IMR-90 (cell line): ENCODE results near the gene CACNA2D4. TPM values are rescaled to one million over a fixed set of nuclear protein-coding genes. Genes with fewer than 3 reads are reported as not detected.

Experiments
- ATAC-seq: fragments of 200-7000 bp; cut with Tn5 transposase; 2 replicates; pipeline ENCODE4 v1.9.1; 2020; ENCODE audit warnings: low read depth, mild to moderate bottlenecking, moderate library complexity
- BruUV-seq: library from RNA; stranded (reverse); fragments of 400-500 nt; replicated peaks from 2 replicates; lab custom pipeline; 2021; lab: Mats Ljungman, UMichigan
- CTCF ChIA-PET: fragments of 300-600 bp; formaldehyde crosslinking; extraction: SDS; loops from one replicate; lab custom pipeline; 2021; ENCODE audit warnings: antibody characterized with exemption; lab: Yijun Ruan, JAX
- POLR2A ChIA-PET: fragments of 300-600 bp; sonication (Branson Sonifier 250); formaldehyde crosslinking; loops from one replicate; lab custom pipeline; 2022; ENCODE audit warnings: antibody characterized with exemption; ENCODE audit not compliant: unreplicated experiment; lab: Charles Lee
- DNase-seq: peaks from one replicate; pipeline ENCODE4 v3.0.0; 2013
- H2AFZ ChIP-seq: replicated peaks from 2 replicates; pipeline ENCODE3; 2013; ENCODE audit warnings: low read length, mild to moderate bottlenecking; ENCODE audit not compliant: poor library complexity
- H2AK5ac ChIP-seq: 2 replicates; pipeline ENCODE4 v1.6.1; 2013; ENCODE audit warnings: low read depth, low read length, inconsistent platforms
- H2AK9ac ChIP-seq: replicated peaks from 2 replicates; pipeline ENCODE3; 2013; ENCODE audit warnings: mild to moderate bottlenecking, low read depth, low read length, moderate library complexity; ENCODE audit not compliant: poor library complexity
- H2BK120ac ChIP-seq: 2 replicates; pipeline ENCODE4 v1.6.1; 2013; ENCODE audit warnings: low read depth, low read length, inconsistent platforms
- H2BK15ac ChIP-seq: 3 replicates; pipeline ENCODE4 v1.6.1; 2013; ENCODE audit warnings: low read depth, low read length, inconsistent platforms
- H2BK20ac ChIP-seq: 2 replicates; pipeline ENCODE4 v1.6.1; 2013; ENCODE audit warnings: low read depth, mild to moderate bottlenecking, inconsistent platforms, low read length, moderate library complexity
- H2BK5ac ChIP-seq: 2 replicates; pipeline ENCODE4 v1.6.1; 2013; ENCODE audit warnings: mild to moderate bottlenecking, low read depth, low read length, inconsistent platforms; ENCODE audit not compliant: poor library complexity, severe bottlenecking
- H3K14ac ChIP-seq: replicated peaks from 2 replicates; pipeline ENCODE4 v1.6.1; 2013; ENCODE audit warnings: low read depth, low read length, inconsistent platforms
- H3K18ac ChIP-seq: 2 replicates; pipeline ENCODE4 v1.6.1; 2013; ENCODE audit warnings: low read depth, low read length, control low read depth
- H3K23ac ChIP-seq: 2 replicates; pipeline ENCODE4 v1.6.1; 2013; ENCODE audit warnings: low read depth, low read length, inconsistent platforms
- H3K27ac ChIP-seq: 2 replicates; pipeline ENCODE4 v1.5.1; 2013; ENCODE audit warnings: mild to moderate bottlenecking, control low read depth, low read length; ENCODE audit not compliant: insufficient read depth
- H3K27me3 ChIP-seq: 2 replicates; pipeline ENCODE4 v1.6.1; 2013; ENCODE audit warnings: low read length; ENCODE audit not compliant: control insufficient read depth, insufficient read depth
- H3K36me3 ChIP-seq: 2 replicates; pipeline ENCODE4 v1.6.1; 2013; ENCODE audit warnings: low read length, mixed read lengths; ENCODE audit not compliant: control insufficient read depth, insufficient read depth
- H3K4ac ChIP-seq: 2 replicates; pipeline ENCODE4 v1.6.1; 2013; ENCODE audit warnings: low read depth, low read length, inconsistent platforms
- H3K4me1 ChIP-seq: 2 replicates; pipeline ENCODE4 v1.6.1; 2013; ENCODE audit warnings: low read length, mixed read lengths; ENCODE audit not compliant: control insufficient read depth, insufficient read depth
- H3K4me2 ChIP-seq: 2 replicates; pipeline ENCODE4 v1.6.1; 2013; ENCODE audit warnings: low read depth, mild to moderate bottlenecking, control low read depth, low read length, moderate library complexity
- H3K4me3 ChIP-seq: 2 replicates; pipeline ENCODE4 v1.5.1; 2013; ENCODE audit warnings: low read depth, mild to moderate bottlenecking, control low read depth, low read length, moderate library complexity; ENCODE audit not compliant: insufficient read depth
- H3K56ac ChIP-seq: 2 replicates; pipeline ENCODE4 v1.6.1; 2013; ENCODE audit warnings: low read length, inconsistent platforms; ENCODE audit not compliant: insufficient read depth; ENCODE audit errors: extremely low read depth
- H3K79me1 ChIP-seq, 2 experiments: 2 replicates each; pipeline ENCODE4 v1.6.1; 2013; ENCODE audit warnings: low read length in 2 of 2, inconsistent platforms in 1 of 2, low read depth in 1 of 2
- H3K9ac ChIP-seq: 2 replicates; pipeline ENCODE4 v1.6.1; 2013; ENCODE audit warnings: low read depth, low read length, control low read depth
- H3K9me1 ChIP-seq: 2 replicates; pipeline ENCODE4 v1.6.1; 2013; ENCODE audit warnings: low read length, inconsistent platforms; ENCODE audit not compliant: insufficient read depth
- H3K9me3 ChIP-seq: 2 replicates; pipeline ENCODE4 v1.6.1; 2013; ENCODE audit warnings: low read length; ENCODE audit not compliant: control insufficient read depth, insufficient read depth
- H4K20me1 ChIP-seq: 2 replicates; pipeline ENCODE4 v1.6.1; 2013; ENCODE audit warnings: low read length, inconsistent platforms; ENCODE audit not compliant: insufficient read depth
- H4K5ac ChIP-seq: 2 replicates; pipeline ENCODE4 v1.6.1; 2013; ENCODE audit warnings: mild to moderate bottlenecking, low read depth, low read length, control low read depth
- H4K8ac ChIP-seq, 2 experiments: 2 replicates each; pipeline ENCODE4 v1.6.1; 2013; ENCODE audit warnings: low read depth in 2 of 2, low read length in 2 of 2, control low read depth in 1 of 2, inconsistent platforms in 1 of 2
- H4K91ac ChIP-seq: 2 replicates; pipeline ENCODE4 v1.6.1; 2013; ENCODE audit warnings: low read depth, low read length, inconsistent platforms; ENCODE audit not compliant: insufficient read depth
- BHLHE40 ChIP-seq: fragments of 150-350 bp; IDR thresholded peaks from 2 replicates; pipeline ENCODE4 v1.6.1; 2016; ENCODE audit warnings: mild to moderate bottlenecking, low read depth, low read length
- CEBPB ChIP-seq: IDR thresholded peaks from 2 replicates; pipeline ENCODE4 v1.6.1; 2012; ENCODE audit warnings: low read depth, low read length, improper control_type of control experiment
- MAZ ChIP-seq: IDR thresholded peaks from 2 replicates; pipeline ENCODE4 v1.6.1; 2012; ENCODE audit warnings: low read depth, mild to moderate bottlenecking, low read length, improper control_type of control experiment, moderate library complexity, borderline replicate concordance
- MXI1 ChIP-seq: IDR thresholded peaks from 2 replicates; pipeline ENCODE4 v1.6.1; 2012; ENCODE audit warnings: low read depth, mild to moderate bottlenecking, low read length, moderate library complexity, borderline replicate concordance
- RAD21 ChIP-seq: IDR thresholded peaks from 2 replicates; pipeline ENCODE4 v1.6.1; 2012; ENCODE audit warnings: low read length, improper control_type of control experiment
- RFX5 ChIP-seq: IDR thresholded peaks from 2 replicates; pipeline ENCODE4 v1.8.0; 2012; ENCODE audit warnings: low read depth, mild to moderate bottlenecking, low read length, moderate library complexity
- SMC3 ChIP-seq: fragments of 150-350 bp; IDR thresholded peaks from 2 replicates; pipeline ENCODE4 v1.6.1; 2016; ENCODE audit warnings: low read depth, mild to moderate bottlenecking, antibody characterized with exemption, low read length, moderate library complexity
- WGBS, 2 experiments: methylation state at CpG; one replicate each; pipeline versions ENCODE4 v1.1.5 to v1.1.7; 2013; ENCODE audit warnings: missing lambda C conversion rate in 2 of 2; ENCODE audit not compliant: insufficient read length in 1 of 2; ENCODE audit errors: extremely low coverage in 2 of 2; 5-methylcytosine and 5-hydroxymethylcytosine counted together
- dilution Hi-C: fragments of 300-500 bp; cut with HindIII; formaldehyde crosslinking; loops from one replicate; pipeline ENCODE4 v1.14.3; 2018; ENCODE audit warnings: low sequenced_read_pairs; ENCODE audit not compliant: unreplicated experiment
- in situ Hi-C: fragments of 300-500 bp; cut with MboI; formaldehyde crosslinking; loops from 3 replicates; pipeline ENCODE4 v1.14.3; 2019; ENCODE audit warnings: low sequenced_read_pairs, inconsistent platforms, mixed read lengths
- intact Hi-C: fragments of 100-400 bp; cut with micrococcal nuclease; formaldehyde crosslinking; loops from 2 replicates; pipeline ENCODE4 v1.10.0; 2022
- polyA plus RNA-seq, 3 experiments: library from polyadenylated mRNA; depleted of rRNA; stranded (reverse); fragments of >200 nt; gene quantifications; 2 replicates each; pipeline ENCODE4 v1.2.3, GENCODE V29; 2012; ENCODE audit warnings: low replicate concordance in 1 of 3
- total RNA-seq: library from RNA; depleted of rRNA; stranded (reverse); fragments of >200 nt; gene quantifications from 2 replicates; pipeline ENCODE4 v1.2.3, GENCODE V29; 2012
- TF ChIP-seq, protein P1 (sequence below): fragments of 150-350 bp; IDR thresholded peaks from 2 replicates; pipeline ENCODE4 v1.6.1; 2017; ENCODE audit warnings: mild to moderate bottlenecking, antibody characterized with exemption, low read length, low read depth
- TF ChIP-seq, protein P2 (sequence below): conservative IDR thresholded peaks from 2 replicates; pipeline ENCODE4 v1.5.1; 2012; ENCODE audit warnings: mild to moderate bottlenecking, low read depth, low read length, improper control_type of control experiment

The CACNA2D4 gene
- total and polyA plus RNA-seq, 2 of the 4 experiments (the other 2 are of a cell fraction), result 0.18 to 0.22 TPM

GRCh38 chr12:1841586-1842182 lies 76.8 kb downstream of the CACNA2D4 start:
- in situ Hi-C loops, result no loop called here
- CTCF ChIA-PET, result no interaction called here

More at GRCh38 chr12:1841586-1842182, 76.8 kb downstream of the CACNA2D4 start:
- ATAC-seq, result no peak
- no peaks in the 10 kb centered on the region for H3K9me1 ChIP-seq
- no peaks in the 10 kb centered on the region for H3K79me1 ChIP-seq
- no peak overlapping the region for H3K56ac ChIP-seq
- H3K4ac ChIP-seq, result no peak overlapping the region
- H3K23ac ChIP-seq, result no peak overlapping the region
- H3K9ac ChIP-seq, result no peak overlapping the region
- TF ChIP-seq, protein P1, sequence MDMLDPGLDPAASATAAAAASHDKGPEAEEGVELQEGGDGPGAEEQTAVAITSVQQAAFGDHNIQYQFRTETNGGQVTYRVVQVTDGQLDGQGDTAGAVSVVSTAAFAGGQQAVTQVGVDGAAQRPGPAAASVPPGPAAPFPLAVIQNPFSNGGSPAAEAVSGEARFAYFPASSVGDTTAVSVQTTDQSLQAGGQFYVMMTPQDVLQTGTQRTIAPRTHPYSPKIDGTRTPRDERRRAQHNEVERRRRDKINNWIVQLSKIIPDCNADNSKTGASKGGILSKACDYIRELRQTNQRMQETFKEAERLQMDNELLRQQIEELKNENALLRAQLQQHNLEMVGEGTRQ, result no peak
- TF ChIP-seq RFX5 (no peak), BHLHE40 (no peak), CEBPB (no peak), MXI1 (no peak), RAD21 (no peak), SMC3 (no peak), MAZ (no peak)
- TF ChIP-seq, protein P2, sequence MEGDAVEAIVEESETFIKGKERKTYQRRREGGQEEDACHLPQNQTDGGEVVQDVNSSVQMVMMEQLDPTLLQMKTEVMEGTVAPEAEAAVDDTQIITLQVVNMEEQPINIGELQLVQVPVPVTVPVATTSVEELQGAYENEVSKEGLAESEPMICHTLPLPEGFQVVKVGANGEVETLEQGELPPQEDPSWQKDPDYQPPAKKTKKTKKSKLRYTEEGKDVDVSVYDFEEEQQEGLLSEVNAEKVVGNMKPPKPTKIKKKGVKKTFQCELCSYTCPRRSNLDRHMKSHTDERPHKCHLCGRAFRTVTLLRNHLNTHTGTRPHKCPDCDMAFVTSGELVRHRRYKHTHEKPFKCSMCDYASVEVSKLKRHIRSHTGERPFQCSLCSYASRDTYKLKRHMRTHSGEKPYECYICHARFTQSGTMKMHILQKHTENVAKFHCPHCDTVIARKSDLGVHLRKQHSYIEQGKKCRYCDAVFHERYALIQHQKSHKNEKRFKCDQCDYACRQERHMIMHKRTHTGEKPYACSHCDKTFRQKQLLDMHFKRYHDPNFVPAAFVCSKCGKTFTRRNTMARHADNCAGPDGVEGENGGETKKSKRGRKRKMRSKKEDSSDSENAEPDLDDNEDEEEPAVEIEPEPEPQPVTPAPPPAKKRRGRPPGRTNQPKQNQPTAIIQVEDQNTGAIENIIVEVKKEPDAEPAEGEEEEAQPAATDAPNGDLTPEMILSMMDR, result no peak
- no peak overlapping the region for H3K4me2 ChIP-seq
- no peak overlapping the region for H2AK5ac ChIP-seq
- no peaks in the 10 kb centered on the region for H4K20me1 ChIP-seq
- no peaks in the 10 kb centered on the region for H3K4me1 ChIP-seq
- no TSS peak for BruUV-seq
- H2AFZ ChIP-seq, result no peak overlapping the region
- no peak overlapping the region for H4K5ac ChIP-seq
- H2BK5ac ChIP-seq, result no peak overlapping the region
- H2BK20ac ChIP-seq, result no peak overlapping the region
- no peak overlapping the region for H3K27ac ChIP-seq
- H3K36me3 ChIP-seq, result no peaks in the 10 kb centered on the region
- H3K4me3 ChIP-seq, result no peak overlapping the region
- no peak overlapping the region for H2AK9ac ChIP-seq
- no peak overlapping the region for H2BK15ac ChIP-seq
- POLR2A ChIA-PET, result no interaction called here
- intact Hi-C loops (no loop called here), dilution Hi-C loops (no loop called here)
- no peak overlapping the region for H2BK120ac ChIP-seq
- H3K27me3 ChIP-seq, result peaks cover 65% of the 10 kb centered on the region
- no peak overlapping the region for H3K18ac ChIP-seq
- 69% methylated on average over 3 of the region's 13 CpGs; no CpG with 5 or more reads in 1 of the 2 experiments for WGBS, 2 experiments
- H4K8ac ChIP-seq, result no peak overlapping the region
- H3K9me3 ChIP-seq, result no peaks in the 10 kb centered on the region
- H4K91ac ChIP-seq, result no peak overlapping the region
- H3K14ac ChIP-seq, result no peak overlapping the region
- no peak for DNase-seq
